ENCODE results near the gene ATP1A1. TPM values are rescaled to one million over a fixed set of nuclear protein-coding genes. Genes with fewer than 3 reads are reported as not detected.

Gene ATP1A1
- total and polyA plus RNA-seq, 2 experiments from 2014 or later: 66.4 to 116 TPM

DNA sequence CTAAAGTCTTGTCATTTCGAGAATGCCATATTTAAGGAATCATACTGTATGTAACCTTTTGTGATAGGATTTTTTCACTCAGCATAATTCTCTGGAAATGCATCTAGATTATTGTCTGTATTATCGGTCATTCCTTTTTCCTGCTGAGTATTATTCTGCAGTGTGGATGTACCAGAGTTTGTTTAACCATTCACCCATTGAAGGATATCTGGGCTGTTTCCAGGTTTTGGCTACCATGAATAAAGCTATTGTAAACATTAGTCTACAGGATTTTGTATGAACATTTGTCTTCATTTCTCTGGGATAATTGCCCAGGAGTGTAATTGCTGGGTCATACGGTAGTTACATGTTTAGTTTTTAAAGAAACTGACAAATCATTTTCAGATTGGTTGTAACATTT, 61.8 kb downstream of the ATP1A1 start:
- Histone ChIP-seq H3K36me3 (ENCODE audit: low read depth) (no peaks in the 10 kb centered on the region), H4K20me1 (ENCODE audit: insufficient read depth) (no peaks in the 10 kb centered on the region), H3K27ac (no peak overlapping the region), H3K9me3 (ENCODE audit: low read depth) (no peaks in the 10 kb centered on the region), H3K4me3 (no peak overlapping the region), H3K4me2 (ENCODE audit: unreplicated experiment) (no peak overlapping the region), H3F3A (ENCODE audit: insufficient read depth) (no peaks in the 10 kb centered on the region), H2AFZ (no peak overlapping the region), H3K9ac (no peak overlapping the region), H3K27me3 (replicated peaks; ENCODE audit: insufficient read depth) (no peaks in the 10 kb centered on the region), H3K4me1 (ENCODE audit: insufficient read depth) (no peaks in the 10 kb centered on the region), H3K9me2 (ENCODE audit: insufficient read depth) (no peaks in the 10 kb centered on the region), H3K79me2 (ENCODE audit: insufficient read depth) (no peaks in the 10 kb centered on the region)
- in situ Hi-C loops (cut with MboI): no loop called here
- TF ChIP-seq EZH2 (IDR thresholded peaks at IDR 0.05; ENCODE audit: insufficient read depth, poor library complexity, severe bottlenecking) (no peak), EZH2phosphoT487 (IDR thresholded peaks at IDR 0.05; ENCODE audit: insufficient read depth, low read depth) (no peak)
- WGBS, 2 experiments (ENCODE audit: low coverage in 1 of 2, low lambda C conversion rate in 2 of 2, missing lambda C conversion rate in 2 of 2): 56 to 64% methylated on average over 3 of the region's 3 CpGs
- DNase-seq: no peak

DNA sequence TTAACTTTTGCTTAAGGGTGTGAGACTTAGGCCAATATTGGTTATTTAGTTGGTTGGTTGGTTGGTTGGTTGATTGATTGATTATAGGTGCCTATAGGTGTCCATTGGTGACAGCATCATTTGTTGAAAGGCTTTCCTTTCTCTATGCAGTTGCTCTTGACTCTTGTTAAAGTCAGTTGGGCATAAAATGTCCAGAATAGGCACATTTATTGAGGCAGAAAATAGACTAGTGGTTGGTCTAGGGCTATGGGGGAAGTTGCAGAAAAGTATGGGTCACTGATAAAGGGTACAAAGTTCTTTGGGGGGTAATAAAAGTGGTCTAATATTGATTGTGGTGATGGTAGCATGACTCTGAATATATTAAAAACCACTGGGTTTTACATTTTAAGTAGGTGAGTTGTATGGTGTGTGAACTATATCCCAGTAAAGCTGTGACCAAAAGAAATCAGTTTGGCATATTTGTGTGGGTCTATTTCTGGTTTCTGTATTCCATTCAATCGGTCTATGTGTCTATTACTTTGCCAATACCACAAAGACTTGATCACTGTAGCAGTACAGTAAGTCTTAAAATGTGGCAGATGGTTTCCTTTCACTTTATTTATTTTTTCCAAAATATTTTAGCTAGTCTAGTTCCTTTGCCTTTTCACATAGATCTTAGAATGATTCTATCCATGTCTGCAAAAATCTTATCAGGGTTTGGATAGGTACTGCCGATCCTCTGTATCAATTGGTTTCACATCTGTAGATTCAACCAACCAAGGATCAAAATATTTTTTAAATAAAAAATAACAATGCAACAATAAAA, 63.0 kb downstream of the ATP1A1 start:
- WGBS, 2 experiments (ENCODE audit: low coverage in 1 of 2, low lambda C conversion rate in 2 of 2, missing lambda C conversion rate in 2 of 2): 55 to 57% methylated on average over 2 of the region's 2 CpGs
- Histone ChIP-seq H3K4me3 (no peak overlapping the region), H2AFZ (no peak overlapping the region), H3K9ac (no peak overlapping the region), H3K27me3 (replicated peaks; ENCODE audit: insufficient read depth) (no peaks in the 10 kb centered on the region), H3K79me2 (ENCODE audit: insufficient read depth) (no peaks in the 10 kb centered on the region), H3K4me1 (ENCODE audit: insufficient read depth) (no peaks in the 10 kb centered on the region), H3K4me2 (ENCODE audit: unreplicated experiment) (no peak overlapping the region), H4K20me1 (ENCODE audit: insufficient read depth) (no peaks in the 10 kb centered on the region), H3F3A (ENCODE audit: insufficient read depth) (no peaks in the 10 kb centered on the region), H3K9me2 (ENCODE audit: insufficient read depth) (no peaks in the 10 kb centered on the region), H3K9me3 (ENCODE audit: low read depth) (no peaks in the 10 kb centered on the region), H3K27ac (no peak overlapping the region), H3K36me3 (ENCODE audit: low read depth) (no peaks in the 10 kb centered on the region)
- in situ Hi-C loops (cut with MboI): no loop called here
- DNase-seq: no peak
- TF ChIP-seq EZH2 (IDR thresholded peaks at IDR 0.05; ENCODE audit: insufficient read depth, poor library complexity, severe bottlenecking) (no peak), EZH2phosphoT487 (IDR thresholded peaks at IDR 0.05; ENCODE audit: insufficient read depth, low read depth) (no peak)

GRCh38 chr1:116436611-116436970, 63.5 kb downstream of the ATP1A1 start:
- Histone ChIP-seq H3F3A (ENCODE audit: insufficient read depth) (no peaks in the 10 kb centered on the region), H3K9ac (no peak overlapping the region), H3K79me2 (ENCODE audit: insufficient read depth) (no peaks in the 10 kb centered on the region), H3K9me2 (ENCODE audit: insufficient read depth) (no peaks in the 10 kb centered on the region), H3K4me2 (ENCODE audit: unreplicated experiment) (no peak overlapping the region), H3K27ac (no peak overlapping the region), H4K20me1 (ENCODE audit: insufficient read depth) (no peaks in the 10 kb centered on the region), H2AFZ (no peak overlapping the region), H3K36me3 (ENCODE audit: low read depth) (no peaks in the 10 kb centered on the region), H3K27me3 (replicated peaks; ENCODE audit: insufficient read depth) (peaks cover 4% of the 10 kb centered on the region; the same call in 1 of the 2 replicates), H3K4me3 (no peak overlapping the region), H3K4me1 (ENCODE audit: insufficient read depth) (no peaks in the 10 kb centered on the region), H3K9me3 (ENCODE audit: low read depth) (no peaks in the 10 kb centered on the region)
- DNase-seq: no peak
- 94 to 96% methylated on average over 2 of the region's 2 CpGs for WGBS, 2 experiments (ENCODE audit: low coverage in 1 of 2, low lambda C conversion rate in 2 of 2, missing lambda C conversion rate in 2 of 2)
- no peak for TF ChIP-seq EZH2phosphoT487 (IDR thresholded peaks at IDR 0.05; ENCODE audit: insufficient read depth, low read depth)
- no peak for TF ChIP-seq EZH2 (IDR thresholded peaks at IDR 0.05; ENCODE audit: insufficient read depth, poor library complexity, severe bottlenecking)
- in situ Hi-C loops (cut with MboI): no loop called here

DNA sequence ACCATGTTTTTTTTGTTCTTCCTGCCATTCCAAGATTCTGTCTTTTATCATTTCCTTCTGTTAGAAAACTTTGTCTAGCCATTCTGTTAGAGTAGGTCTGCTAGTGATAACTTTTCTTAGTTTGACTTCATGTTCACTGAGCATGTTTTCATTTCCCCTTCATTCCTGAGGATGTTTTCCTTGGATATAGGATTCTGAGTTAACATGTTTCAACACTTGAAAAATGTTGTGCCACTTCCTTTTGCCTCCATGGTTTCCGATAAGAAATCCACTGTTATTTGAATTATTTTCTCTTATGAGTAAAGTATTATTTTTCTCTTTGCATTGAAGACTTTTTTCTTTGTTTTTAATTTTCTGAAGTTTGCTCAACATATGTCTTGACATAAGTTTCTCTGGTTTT, 66.7 kb downstream of the ATP1A1 start:
- DNase-seq: no peak
- Histone ChIP-seq H3F3A (ENCODE audit: insufficient read depth) (no peaks in the 10 kb centered on the region), H3K9me2 (ENCODE audit: insufficient read depth) (no peaks in the 10 kb centered on the region), H3K27me3 (replicated peaks; ENCODE audit: insufficient read depth) (peaks cover 10% of the 10 kb centered on the region), H3K9me3 (ENCODE audit: low read depth) (no peaks in the 10 kb centered on the region), H3K4me3 (no peak overlapping the region), H3K27ac (no peak overlapping the region), H3K79me2 (ENCODE audit: insufficient read depth) (no peaks in the 10 kb centered on the region), H3K4me1 (ENCODE audit: insufficient read depth) (no peaks in the 10 kb centered on the region), H4K20me1 (ENCODE audit: insufficient read depth) (no peaks in the 10 kb centered on the region), H2AFZ (no peak overlapping the region), H3K36me3 (ENCODE audit: low read depth) (no peaks in the 10 kb centered on the region), H3K9ac (no peak overlapping the region), H3K4me2 (ENCODE audit: unreplicated experiment) (no peak overlapping the region)
- TF ChIP-seq EZH2 (IDR thresholded peaks at IDR 0.05; ENCODE audit: insufficient read depth, poor library complexity, severe bottlenecking): no peak
- TF ChIP-seq EZH2phosphoT487 (IDR thresholded peaks at IDR 0.05; ENCODE audit: insufficient read depth, low read depth): no peak
- WGBS, 2 experiments (ENCODE audit: low coverage in 1 of 2, low lambda C conversion rate in 2 of 2, missing lambda C conversion rate in 2 of 2): 10% methylated on average over 1 of the region's 1 CpG
- in situ Hi-C loops (cut with MboI): no loop called here

Data from GM23248 (cell line).